Mesenteric fat pad (tissue), 1 donor: ENCODE measurements around the gene SLC25A5. TPM values are rescaled to one million over a fixed set of nuclear protein-coding genes. Genes with fewer than 3 reads are reported as not detected.
"Not testable (repeated sequence)": the region's sequence is repeated elsewhere in the genome, so short reads cannot be mapped to it uniquely, and the experiment has no call there.

Source experiments
- DNase-seq: peaks from one replicate; pipeline ENCODE4 v3.0.0-alpha.2; 2020; ENCODE audit warnings: low spot score
- total RNA-seq: library from RNA; stranded (reverse); fragmentation: NEBNext Ultra II Directional; extraction: Animal tissue kit (Norgen Biotek cat#: 25700); gene quantifications from one replicate; pipeline ENCODE4 v1.2.1, GENCODE V29; 2021
- donor health status: DM: yes; HTN: yes; CAD: no.

Gene SLC25A5
- total RNA-seq, 1 donor from 2014 or later: 215 TPM

DNA sequence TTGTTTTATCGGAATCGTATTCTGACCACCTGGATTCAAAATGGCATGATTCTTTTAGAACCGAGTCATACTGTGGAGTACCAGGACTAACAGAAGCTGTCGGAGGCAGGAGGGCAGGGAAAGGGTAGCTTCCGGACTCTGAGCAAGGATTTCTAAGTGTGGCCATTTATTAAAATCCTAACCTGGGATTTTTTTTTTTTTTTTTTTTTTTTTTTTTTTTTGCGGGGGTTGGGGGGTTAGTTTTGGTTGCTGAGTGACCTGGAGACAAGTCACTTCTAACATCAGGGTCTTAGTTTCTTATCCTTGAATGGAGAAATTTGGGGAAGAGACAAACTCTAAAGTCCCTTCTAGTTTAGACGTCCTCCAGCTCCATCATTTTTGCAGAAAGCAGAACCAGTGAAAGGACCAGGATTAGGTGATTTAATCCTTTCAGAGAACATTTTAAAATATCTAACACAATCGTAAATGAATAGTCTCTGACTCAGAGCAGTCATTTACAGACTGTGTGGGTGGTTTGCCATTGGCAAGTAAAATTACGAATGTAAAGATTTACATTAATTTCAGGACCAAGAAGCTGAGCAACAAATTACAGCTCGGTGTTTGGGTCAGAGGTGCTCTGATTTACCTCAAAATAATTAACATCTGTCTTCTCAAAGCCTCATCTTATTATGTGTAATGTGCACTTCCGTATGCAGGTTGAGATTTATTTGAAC is 7.3 kb downstream of the SLC25A5 start:
- no peak for DNase-seq

DNA sequence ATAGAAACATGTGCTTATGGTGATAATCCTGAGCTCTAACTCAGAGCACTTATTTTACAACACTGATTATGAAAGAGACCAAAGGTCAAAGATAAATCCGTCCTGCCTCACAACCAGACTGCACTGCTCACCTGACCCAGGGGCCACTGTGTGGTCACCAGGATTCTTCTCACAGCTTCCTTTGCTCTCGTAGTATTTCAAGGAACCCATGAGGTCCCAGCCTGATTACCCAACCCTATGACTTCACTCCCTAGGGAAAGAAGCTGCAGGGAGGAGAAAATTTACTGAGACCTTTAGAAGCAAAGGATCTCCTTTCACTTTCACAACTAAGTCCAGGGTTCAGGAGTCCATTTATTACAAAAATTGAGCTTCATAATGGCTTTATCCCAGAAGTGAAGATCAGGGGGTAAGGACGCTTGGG is 9.6 kb downstream of the SLC25A5 start:
- DNase-seq: peak; percentile 49

DNA sequence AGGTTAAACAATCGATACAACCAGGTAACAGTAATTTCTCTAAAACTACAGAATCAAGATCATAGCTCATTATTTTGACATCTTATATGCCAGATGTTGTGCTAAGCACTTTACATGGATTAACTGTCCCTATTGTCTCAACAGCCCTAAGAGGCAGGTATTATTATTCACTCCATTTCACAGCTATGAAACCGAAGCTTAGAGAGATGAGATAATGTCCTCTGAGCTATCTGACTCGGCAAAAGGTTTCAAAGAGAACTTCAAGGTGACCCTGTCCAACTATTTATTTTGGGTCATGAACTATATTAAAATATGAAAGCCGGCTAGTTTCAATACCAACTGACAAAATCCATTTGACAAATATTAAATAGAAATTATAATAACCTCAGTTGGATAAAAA is 10.3 kb downstream of the SLC25A5 start:
- DNase-seq: no peak

DNA sequence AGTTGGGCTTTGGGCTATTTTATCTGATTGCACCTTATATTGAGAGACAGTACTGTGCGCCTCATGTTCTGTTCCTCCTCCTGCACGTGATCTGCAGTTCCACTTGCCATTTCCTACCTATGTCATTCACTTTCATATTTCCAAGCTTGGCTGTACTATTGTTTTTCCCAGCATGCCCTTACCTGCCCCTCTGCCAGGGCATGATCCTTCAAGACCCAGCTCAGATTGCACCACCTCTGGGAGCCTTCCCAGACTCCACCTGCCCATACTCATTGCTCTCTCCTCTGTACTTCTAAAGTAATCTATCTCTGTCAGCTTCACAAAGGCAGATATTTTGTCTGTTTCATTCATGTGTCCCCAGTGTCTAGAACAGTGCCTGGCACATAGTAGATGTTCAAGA is 11.6 kb downstream of the SLC25A5 start:
- DNase-seq: no peak

DNA sequence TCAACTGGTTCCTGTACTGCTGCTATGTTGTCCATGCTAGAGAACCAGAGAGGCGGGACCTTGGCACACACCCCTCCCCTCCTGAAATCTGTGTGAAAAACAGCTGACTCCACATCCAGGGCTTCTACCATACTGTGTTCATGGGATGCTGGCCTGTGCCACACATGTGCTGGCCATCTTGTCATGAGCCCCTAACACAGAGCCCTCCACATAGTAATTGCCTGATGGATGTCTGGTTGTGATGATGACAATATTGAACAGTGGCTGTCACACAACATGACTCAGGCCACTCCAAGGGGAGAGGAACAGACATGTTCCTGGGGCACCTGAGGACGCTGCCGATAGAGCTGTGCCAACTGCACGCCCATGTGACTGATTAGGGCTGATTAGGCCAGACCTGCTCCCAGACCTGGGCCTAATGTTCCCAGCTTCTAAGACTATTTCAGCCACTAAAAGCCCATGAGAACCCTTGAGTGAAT is 13.1 kb downstream of the SLC25A5 start:
- DNase-seq: no peak

DNA sequence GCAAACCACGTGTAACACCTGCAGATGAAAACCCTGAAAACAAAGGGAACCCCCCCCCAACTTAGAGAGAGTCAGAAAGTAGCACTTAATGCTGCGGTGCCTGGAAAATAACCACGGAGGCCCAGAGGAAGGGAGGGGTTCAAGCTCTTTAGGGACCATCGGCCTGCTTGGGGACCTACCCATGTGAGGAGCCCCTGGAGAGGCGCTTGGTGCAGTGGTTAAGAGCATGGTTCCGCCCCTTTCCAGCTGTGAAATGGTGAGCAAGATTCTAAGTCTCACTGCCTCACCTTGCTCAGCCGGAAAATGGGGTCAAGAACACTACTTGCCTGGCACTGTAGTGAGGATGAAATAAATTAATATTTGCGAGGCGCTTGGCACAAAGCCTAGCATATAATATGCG is 13.8 kb downstream of the SLC25A5 start:
- DNase-seq: peak; percentile 33

DNA sequence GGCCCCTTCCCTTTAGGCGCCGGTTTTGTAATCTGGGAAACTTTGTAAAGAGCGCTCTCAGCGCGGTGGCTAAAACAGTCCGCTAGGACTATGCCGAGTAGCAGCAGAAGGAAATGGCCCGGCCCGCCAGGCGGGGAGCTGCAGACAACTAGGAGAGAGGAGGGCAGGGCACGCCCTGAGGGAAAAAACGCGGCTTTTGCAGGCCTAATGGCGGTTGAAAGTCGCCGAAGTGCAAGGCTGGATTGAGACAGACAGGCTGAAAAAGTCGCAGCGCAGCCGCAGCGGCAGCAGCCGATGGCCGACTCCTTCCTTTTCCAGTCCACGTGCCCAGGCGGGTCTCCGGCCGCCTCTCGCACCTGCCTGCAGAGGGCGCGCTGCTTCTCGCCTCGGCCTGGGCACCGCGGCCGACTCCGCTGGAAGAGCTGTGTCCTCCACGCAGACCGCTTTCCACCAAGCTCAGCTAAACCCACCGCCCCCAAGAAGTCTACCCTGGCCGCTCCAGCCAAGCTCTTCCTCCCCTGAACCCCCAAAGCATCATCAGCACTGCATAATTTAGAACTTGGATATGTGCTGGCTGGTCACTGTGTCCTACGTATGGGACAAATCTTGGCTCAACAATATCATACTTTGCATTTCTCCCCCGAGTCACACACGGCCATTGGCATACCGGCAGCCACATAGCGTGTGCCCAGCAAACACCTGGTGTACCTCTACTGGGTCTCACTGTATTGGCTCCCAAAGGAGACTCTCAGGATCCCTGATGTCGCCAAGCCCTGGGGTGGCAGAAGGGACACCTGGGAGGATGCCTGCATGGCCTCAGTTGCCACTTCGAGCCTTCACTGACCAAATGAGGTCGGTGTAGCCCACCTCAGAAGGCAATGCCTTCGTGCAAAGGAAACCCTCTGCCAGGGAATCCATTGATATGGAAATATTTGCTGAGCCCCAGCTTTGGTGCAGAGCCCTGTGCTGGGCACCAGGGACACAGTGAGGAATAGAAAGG is 14.5 kb downstream of the SLC25A5 start:
- DNase-seq: peak; percentile 89

DNA sequence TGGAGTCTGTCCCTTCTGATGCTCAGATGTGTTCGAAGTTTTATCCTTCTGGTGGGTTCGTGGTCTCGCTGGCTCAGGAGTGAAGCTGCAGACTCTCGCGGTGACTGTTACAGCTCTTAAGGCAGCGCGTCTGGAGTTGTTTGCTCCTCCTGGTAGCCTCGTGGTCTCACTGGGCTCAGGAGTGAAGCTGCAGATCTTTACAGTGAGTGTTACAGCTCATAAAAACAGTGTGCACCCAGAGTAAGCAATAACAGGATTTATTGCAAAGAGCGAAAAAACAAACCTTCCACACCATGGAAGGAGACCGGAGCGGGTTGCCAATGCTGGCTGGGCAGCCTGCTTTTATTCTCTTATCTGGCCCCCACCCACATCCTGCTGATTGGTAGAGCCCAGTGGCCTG is 18.5 kb downstream of the SLC25A5 start:
- DNase-seq: no peak

DNA sequence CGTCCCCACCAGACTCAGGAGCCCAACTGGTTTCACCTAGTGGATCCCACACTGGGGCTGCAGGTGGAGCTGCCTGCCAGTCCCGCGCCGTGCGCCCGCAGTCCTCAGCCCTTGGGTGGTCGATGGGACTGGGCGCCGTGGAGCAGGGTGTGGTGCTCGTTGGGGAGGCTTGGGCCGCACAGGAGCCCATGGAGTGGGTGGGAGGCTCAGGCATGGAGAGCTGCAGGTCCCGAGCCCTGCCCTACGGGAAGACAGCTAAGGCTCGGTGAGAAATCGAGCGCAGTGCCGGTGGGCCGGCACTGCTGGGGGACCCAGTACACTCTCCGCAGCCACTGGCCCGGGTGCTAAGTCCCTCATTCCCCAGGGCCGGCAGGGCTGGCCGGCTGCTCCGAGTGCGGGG is 19.5 kb downstream of the SLC25A5 start:
- peak; percentile 60 for DNase-seq

DNA sequence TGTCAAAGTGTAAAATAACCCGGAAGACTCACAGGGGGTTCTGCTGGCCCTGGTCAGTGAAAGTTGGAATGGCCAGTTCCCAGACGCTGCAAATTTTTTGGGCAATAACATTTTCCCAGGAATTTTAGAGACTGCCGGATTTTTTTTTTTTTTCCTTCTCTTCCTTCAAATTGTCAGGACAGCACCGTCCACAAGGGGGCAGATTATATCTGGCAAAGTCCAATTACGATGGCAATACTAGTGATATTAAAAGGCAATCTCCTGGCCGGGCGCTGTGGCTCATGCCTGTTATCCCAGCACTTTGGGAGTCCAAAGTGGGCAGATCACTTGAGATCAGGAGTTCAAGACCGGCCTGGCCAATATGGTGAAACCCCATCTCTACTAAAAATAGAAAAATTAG is 20.5 kb downstream of the SLC25A5 start:
- peak; percentile 81 for DNase-seq

DNA sequence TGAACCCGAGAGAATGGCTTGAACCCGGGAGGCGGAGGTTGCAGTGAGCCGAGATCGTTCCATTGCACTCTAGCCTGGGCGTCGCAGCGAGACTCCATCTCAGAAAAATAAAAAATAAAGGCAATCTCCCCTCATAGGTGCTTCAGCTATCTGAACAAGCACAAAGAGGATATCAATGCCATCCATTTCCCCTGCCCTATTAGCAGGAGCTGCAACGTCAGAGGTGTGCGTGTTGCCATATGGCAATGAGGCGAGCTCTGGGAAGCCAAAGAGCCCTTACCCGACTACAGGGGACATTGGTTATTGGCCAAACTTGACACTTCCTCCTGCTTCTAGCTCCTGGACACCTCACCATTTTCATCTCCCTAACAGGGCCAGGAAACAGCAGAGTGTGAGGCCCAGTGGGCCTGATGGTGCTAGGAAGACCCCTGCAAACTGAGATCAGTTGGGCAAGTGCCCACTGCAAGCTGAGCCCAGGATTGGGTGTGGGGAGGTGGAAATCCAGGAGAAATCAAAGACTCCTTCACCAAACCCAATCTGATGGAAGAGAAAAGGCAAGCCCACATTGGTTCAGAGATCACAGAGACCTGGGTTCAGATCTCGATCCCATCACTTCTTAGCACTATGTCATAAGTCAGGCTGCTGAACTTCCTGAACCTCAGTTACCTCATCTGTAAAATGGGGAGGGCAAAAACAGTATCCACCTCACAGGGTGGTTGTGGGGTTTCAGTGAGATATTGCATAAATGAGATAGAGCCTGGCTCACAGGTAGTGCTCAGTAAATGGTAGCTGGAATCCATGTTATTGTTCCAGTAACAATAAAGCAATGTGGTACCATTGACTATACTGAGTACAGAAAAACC is 21.2 kb downstream of the SLC25A5 start:
- peak; percentile 62 for DNase-seq

DNA sequence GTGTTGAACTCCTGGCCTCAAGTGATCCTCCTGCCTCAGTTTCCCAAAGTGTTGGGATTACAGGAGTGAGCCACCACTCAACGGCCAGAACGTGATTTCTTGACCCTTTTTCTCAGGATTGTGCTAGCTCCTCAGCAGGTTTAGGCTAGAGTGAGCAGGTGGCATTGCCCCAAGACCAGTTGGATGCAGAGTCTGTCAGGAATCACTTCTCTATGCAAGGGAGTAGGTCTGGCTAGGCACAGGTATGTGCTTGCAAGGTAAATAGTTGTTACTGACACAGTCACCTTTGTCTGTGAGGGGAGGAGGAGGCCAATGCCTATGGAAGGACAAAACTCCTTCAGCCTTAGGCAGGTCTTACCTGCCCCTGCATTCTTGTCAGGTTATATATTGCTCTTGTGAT is 24.2 kb downstream of the SLC25A5 start:
- DNase-seq: no peak

DNA sequence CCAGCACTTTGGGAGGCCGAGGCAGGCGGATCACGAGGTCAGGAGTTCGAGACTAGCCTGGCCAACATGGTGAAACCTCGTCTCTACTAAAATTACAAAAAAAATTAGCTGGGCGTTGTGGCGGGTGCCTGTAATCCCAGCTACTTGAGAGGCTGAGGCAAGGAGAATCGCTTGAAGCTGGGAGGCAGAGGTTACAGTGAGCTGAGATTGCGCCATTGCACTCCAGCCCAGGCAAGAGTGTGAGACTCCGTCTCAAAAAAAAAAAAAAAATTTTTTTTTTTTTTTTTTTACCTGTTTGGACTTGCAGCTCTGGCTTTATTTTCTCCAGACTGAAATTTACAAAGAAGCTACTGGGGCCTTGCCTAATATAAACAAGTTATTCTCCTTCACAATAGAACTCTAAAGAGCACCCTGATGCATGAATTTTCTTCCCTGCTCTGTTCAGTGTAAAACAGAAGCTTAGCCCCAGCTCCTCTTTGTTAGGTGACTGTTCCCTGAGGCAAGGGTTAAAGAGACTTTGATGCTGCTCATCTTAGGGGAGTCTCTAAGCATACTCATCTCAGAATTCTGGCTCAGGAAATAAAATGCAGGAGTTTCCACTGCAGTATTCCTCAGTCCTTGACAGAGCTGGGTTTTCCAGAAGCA is 25.7 kb downstream of the SLC25A5 start:
- not testable (repeated sequence) for DNase-seq

DNA sequence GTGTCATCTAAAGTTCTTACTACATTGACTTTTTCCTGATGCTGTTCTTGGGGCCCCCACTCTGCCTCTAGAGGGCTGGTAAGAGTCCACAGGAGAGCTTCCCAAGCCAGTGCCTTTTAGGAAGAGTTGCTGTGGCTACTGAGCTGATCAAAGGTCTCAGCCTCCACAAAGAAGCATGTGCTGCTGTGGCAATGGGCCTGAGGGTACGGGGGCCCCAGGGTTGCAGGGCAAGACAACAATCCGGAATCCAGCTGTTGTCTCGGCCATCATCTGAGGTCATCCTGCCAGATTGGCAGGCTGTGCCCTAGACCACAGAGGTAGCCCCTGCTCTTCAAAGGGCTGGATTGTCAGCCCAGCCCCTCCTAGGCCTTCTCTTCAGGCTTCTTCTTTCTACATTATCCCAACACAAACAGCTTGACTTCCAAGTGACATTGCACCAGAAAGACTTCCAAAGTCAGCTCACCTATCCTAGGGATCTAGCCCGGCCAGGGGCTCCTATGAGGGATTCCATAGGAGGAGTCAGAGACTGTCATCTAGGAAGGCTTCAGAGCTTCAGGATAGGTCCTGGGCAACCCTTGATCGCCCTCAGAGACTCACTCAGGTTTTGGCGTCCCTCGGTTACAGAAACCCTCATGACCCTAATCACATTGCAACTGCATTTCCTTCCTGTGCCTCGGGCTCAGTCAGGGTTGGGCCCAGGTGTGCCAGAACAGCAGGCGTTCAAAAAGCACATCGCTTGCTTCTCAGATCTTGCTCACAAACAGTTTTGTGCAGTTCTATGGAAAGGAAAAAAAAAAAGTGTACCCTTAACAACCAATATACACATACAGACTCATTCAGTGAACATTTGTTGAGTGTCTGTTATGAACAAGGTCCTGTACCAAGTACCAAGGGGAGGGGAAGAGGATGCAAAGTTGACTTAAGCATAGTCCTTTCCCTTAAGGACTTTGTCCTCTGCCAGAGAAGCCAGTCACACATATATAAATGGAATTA is 27.8 kb downstream of the SLC25A5 start:
- DNase-seq: peak; percentile 37

DNA sequence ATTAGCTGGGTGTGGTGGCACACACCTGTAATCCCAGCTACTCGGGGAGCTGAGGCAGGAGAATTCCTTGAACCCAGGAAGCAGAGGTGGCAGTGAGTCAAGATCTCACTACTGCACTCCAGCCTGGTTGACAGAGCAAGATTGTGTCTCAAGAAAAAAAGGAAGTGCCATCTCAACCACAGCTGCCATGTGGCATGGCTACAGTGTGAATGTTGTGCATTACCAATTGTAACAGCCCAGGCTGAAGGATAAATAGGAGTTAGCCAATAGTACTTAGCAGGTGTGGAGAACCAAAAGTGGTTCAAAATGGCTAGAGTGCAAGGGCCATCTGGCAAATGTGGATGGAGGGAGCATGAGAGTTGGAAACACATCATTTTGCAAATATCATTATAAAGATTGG is 28.9 kb downstream of the SLC25A5 start:
- no peak for DNase-seq

DNA sequence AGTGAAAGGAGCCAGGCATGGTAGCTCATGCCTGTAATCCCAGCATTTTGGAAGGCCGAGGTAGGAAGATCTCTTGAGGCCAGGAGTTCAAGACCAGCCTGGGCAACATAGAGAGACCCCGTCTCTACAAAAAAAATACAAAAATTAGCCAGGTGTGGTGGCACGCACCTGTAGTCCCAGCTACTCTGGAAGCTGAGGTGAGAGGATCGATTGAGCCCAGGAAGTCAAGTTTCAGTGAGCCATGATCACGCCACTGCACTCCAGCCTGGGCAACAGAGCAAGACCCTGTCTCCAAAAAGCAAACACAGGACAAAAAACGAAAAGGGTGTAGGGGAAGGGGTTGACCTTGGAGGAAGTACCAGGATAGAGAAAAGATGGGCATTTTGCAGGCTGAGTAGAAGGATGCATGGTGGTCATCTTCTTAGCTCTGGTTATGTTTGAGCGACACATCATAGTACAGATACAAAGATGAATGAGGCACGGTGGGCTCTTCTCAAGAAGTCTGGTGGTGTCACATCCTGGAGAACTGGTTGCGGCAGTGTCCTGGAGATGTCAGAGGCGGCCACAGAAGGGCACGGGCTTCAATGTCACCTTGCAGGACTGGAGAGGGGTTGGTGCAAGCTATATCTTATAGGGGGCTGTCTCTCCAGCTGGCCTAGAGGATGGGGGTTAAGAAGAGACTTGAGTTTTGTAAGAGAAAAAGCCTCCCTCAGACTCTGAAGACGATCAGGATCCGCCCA is 32.0 kb downstream of the SLC25A5 start:
- peak; percentile 53 for DNase-seq

DNA sequence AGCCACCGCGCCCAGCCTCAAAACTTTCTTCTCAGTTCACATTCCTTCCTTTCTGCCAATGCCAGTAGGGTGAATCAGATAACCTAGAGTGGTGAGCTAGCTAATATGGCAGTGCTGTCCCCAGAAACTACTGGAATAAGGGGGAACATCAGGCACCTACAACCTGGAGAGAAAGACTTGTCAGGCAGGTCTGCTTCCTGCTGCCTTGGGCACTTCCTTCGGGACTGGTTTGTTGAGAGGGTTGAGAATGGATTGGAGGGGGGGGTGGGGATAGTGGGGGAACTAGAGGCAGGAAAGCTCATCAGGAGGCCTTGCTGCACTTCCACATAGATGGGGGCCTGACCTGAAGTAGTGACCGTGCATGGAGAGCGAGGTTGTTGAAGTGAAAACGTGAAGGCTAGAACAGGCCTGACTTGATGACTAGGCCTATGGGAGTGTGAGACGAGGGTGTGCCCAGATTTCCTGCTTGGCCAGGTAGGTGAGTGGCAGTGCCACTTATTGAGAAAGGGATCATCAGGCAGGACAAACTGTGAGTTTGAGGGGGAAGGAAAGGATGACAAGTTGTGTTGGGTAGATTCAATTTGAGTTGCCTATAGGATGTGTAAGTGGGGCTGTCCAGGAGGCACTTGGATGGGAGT is 33.4 kb downstream of the SLC25A5 start:
- no peak for DNase-seq
